ENCODE data around the gene GATAD2B. TPM values are rescaled to one million over a fixed set of nuclear protein-coding genes. Genes with fewer than 3 reads are reported as not detected.

GATAD2B gene
- 10 to 100 TPM; 20.1 to 28.8 (median 21.5) TPM for total RNA-seq

DNA sequence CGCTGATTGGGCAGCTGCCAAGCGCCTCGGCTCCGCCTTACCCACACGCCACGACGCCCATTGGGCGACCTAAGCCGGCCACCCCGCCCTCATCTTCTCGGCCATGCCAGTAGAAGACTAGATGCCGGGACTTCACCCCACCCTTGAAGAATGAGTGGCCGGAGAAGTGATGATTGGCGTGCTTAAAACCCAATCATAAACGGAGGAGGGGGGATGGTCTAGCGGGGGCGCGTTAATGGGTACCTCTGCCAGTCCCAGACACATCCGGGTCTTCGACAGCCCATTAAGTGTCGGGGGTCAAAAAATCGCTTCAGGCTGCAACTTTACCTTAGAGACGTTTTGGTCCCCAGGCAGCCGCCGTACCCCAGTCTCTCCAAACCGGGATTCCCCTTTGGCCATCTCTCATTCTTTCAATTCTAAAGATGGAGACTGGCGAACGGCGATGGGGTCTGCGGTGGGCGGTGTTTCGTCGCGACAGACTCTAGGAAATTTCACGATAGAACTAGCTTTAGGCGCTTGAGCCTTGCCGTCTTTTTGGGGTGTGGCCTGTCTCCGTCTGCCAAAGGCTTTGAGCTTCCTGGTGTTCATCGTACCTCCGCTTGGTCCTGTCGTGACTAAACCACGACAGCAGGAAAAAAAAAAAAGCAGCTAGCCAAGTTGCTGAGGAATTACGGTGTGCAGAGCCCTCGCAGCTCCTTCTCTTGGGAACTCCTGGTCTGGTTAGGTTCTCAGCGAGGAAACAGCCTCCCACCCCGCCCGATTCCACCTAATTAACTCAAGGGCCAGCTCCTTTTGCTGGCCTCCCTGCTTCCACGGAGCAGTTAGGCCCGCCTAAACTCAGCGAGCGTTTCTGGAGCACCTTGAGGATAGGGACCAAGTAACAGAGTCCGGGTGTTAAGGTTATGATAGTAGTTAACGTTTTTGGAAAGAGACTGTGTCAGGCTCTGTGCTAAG is at the start of gene GATAD2B:
Gene GATAD2B (minus strand): TSS at position 1 of the 954 bp plus-strand sequence. CDS start 94,625 bp downstream, outside the sequence.
- intact Hi-C loops (cut with DNase I), result loop anchor here (5.0 kb wide), 1 partner anchor 101 kb away; no protein-coding TSS in a partner anchor
- 1 to 2% methylated on average over 37 to 41 of the region's 53 CpGs for WGBS, 2 donors
- peak; percentile 100 for DNase-seq
- TF ChIP-seq POLR2A (IDR thresholded peaks at IDR 0.05) (peak in 1 of 2 donors; percentile 67), CTCF (IDR thresholded peaks at IDR 0.05) (no peak)
- Histone ChIP-seq H3K27ac (peak within 1 kb of the TSS; percentile 91 to 92 (median 91)), H3K9me3 (no peaks in the 10 kb centered on the region), H3K4me3 (replicated peaks in 1 of 3) (peak within 1 kb of the TSS; percentile 27 to 96 (median 96)), H3K27me3 (no peaks in the 10 kb centered on the region), H3K36me3 (no peaks in the 10 kb centered on the region), H3K4me1 (peaks cover 17 to 32% of the 10 kb centered on the region in 2 donors)

DNA sequence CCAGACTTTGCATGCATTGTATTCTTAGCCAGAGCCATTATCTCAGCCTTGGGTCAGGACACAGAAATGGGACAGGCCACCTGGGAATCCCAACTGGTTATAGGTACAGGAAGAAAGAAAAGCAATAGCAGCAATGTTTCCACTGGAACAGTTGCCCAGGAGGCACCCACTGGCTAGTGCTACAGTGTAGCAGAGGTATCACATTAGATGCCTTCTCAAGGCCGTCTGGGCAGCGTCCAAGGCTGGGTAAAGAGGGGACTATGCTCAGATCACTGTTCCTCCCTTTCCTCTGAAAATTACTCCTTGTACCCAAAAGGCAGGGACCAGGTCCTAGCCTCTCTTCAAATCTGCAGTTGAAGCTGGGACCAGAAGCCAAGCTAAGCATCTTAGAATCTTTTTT is 47.6 kb upstream of the GATAD2B start:
- no peak overlapping the region for H3K27ac ChIP-seq
- intact Hi-C loops (cut with DNase I), result no loop called here
- H3K27me3 ChIP-seq, result no peaks in the 10 kb centered on the region
- H3K36me3 ChIP-seq, result peaks cover 15% of the 10 kb centered on the region in 2 donors
- no peak for DNase-seq
- WGBS, 2 donors, result 92 to 94% methylated on average over 2 of the region's 2 CpGs
- H3K4me1 ChIP-seq, result peaks cover 16 to 19% of the 10 kb centered on the region in 2 donors
- H3K4me3 ChIP-seq (replicated peaks in 1 of 3), result no peak overlapping the region
- H3K9me3 ChIP-seq, result no peaks in the 10 kb centered on the region
- TF ChIP-seq CTCF (IDR thresholded peaks at IDR 0.05), result no peak
- TF ChIP-seq POLR2A (IDR thresholded peaks at IDR 0.05), result no peak

GRCh38 chr1:153968972-153969371 is 46.2 kb upstream of the GATAD2B start:
- Histone ChIP-seq H3K4me3 (replicated peaks in 1 of 3) (peak overlapping the region in 1 of 3 donors; percentile 46), H3K27ac (peak overlapping the region in 2 of 3 donors; percentile 93 to 98), H3K27me3 (no peaks in the 10 kb centered on the region), H3K9me3 (no peaks in the 10 kb centered on the region), H3K36me3 (peaks cover 1 to 3% of the 10 kb centered on the region in 2 donors), H3K4me1 (peaks cover 18 to 31% of the 10 kb centered on the region in 2 donors)
- TF ChIP-seq CTCF (IDR thresholded peaks at IDR 0.05) (no peak), POLR2A (IDR thresholded peaks at IDR 0.05) (no peak)
- intact Hi-C loops (cut with DNase I), result no loop called here
- 87 to 93% methylated on average over 2 of the region's 2 CpGs for WGBS, 2 donors
- no peak for DNase-seq

DNA sequence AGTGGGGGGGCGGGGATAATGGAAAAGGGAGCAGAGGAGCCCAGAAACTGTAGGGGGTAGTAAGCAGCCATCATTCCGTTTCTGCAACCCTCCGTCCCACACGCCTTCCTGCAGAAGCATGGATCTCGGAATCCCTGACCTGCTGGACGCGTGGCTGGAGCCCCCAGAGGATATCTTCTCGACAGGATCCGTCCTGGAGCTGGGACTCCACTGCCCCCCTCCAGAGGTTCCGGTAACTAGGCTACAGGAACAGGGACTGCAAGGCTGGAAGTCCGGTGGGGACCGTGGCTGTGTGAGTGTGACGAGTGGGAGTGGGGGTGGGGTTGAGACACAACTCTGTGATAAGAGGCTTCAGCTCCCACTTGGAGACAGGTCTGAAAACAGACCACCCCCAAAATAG is 45.6 kb upstream of the GATAD2B start:
- no peaks in the 10 kb centered on the region for H3K27me3 ChIP-seq
- peaks cover 22 to 32% of the 10 kb centered on the region in 2 donors for H3K4me1 ChIP-seq
- WGBS, 2 donors, result 11 to 12% methylated on average over 13 of the region's 13 CpGs
- DNase-seq, result peak in 1 of 2 donors; percentile 24
- H3K4me3 ChIP-seq (replicated peaks in 1 of 3), result peak overlapping the region in 1 of 3 donors; percentile 46
- H3K27ac ChIP-seq, result peak overlapping the region in 2 of 3 donors; percentile 93 to 98
- H3K9me3 ChIP-seq, result no peaks in the 10 kb centered on the region
- H3K36me3 ChIP-seq, result no peaks in the 10 kb centered on the region
- TF ChIP-seq CTCF (IDR thresholded peaks at IDR 0.05), result no peak
- TF ChIP-seq POLR2A (IDR thresholded peaks at IDR 0.05), result no peak
- intact Hi-C loops (cut with DNase I), result no loop called here

GRCh38 chr1:153968000-153968363 is 45.2 kb upstream of the GATAD2B start:
- intact Hi-C loops (cut with DNase I), result no loop called here
- Histone ChIP-seq H3K27me3 (no peaks in the 10 kb centered on the region), H3K27ac (peak overlapping the region; percentile 88 to 98 (median 93)), H3K4me3 (replicated peaks in 1 of 3) (peak overlapping the region; percentile 32 to 52 (median 46)), H3K36me3 (no peaks in the 10 kb centered on the region), H3K4me1 (peaks cover 22 to 32% of the 10 kb centered on the region in 2 donors), H3K9me3 (no peaks in the 10 kb centered on the region)
- WGBS, 2 donors, result 2 to 8% methylated on average over 8 of the region's 8 CpGs
- TF ChIP-seq POLR2A (IDR thresholded peaks at IDR 0.05) (no peak), CTCF (IDR thresholded peaks at IDR 0.05) (no peak)
- peak; percentile 67 to 68 for DNase-seq

Data from thyroid gland (tissue), 4 donors.